Tibial nerve (tissue), 3 donors: ENCODE results near the gene KLHL40.

Experiments
- CTCF ChIP-seq, 5 experiments: fragments of 200-600 bp in 3 of 5; fragments of 450-650 bp in 2 of 5; sonication (generic) in 3 of 5; IDR thresholded peaks; one replicate each; pipeline ENCODE4 v1.5.1; 2016 to 2019; ENCODE audit warnings: antibody characterized with exemption in 5 of 5, mild to moderate bottlenecking in 3 of 5, moderate library complexity in 2 of 5
- POLR2A ChIP-seq, 2 donors: fragments of 450-650 bp; IDR thresholded peaks; one replicate each; pipeline ENCODE4 v1.6.1; 2017; ENCODE audit warnings: antibody characterized with exemption in 2 of 2, mild to moderate bottlenecking in 2 of 2, moderate library complexity in 2 of 2

DNA sequence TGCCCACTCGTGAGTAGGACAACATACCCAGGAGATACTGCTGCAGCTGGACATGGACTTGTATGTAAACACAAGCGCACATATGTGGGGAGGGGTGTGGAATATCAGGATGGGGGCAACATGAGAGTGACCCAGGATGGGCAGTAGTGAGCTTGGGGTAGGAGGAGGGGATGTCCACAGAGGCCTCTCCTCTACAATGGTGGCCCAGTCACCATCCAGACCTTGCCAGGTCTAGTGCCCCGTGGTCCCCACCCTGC is 32.1 kb upstream of the KLHL40 start:
- TF ChIP-seq POLR2A (IDR thresholded peaks at IDR 0.05) (no peak), CTCF (IDR thresholded peaks at IDR 0.05) (no peak)
